GM19035 (cell line): ENCODE results near the gene CSTB.

ENCODE experiments used
- ATAC-seq: cut with Tn5 transposase; IDR thresholded peaks from one replicate; pipeline ENCODE4 v1.9.1; 2021; ENCODE audit not compliant: unreplicated experiment

Gene CSTB

DNA sequence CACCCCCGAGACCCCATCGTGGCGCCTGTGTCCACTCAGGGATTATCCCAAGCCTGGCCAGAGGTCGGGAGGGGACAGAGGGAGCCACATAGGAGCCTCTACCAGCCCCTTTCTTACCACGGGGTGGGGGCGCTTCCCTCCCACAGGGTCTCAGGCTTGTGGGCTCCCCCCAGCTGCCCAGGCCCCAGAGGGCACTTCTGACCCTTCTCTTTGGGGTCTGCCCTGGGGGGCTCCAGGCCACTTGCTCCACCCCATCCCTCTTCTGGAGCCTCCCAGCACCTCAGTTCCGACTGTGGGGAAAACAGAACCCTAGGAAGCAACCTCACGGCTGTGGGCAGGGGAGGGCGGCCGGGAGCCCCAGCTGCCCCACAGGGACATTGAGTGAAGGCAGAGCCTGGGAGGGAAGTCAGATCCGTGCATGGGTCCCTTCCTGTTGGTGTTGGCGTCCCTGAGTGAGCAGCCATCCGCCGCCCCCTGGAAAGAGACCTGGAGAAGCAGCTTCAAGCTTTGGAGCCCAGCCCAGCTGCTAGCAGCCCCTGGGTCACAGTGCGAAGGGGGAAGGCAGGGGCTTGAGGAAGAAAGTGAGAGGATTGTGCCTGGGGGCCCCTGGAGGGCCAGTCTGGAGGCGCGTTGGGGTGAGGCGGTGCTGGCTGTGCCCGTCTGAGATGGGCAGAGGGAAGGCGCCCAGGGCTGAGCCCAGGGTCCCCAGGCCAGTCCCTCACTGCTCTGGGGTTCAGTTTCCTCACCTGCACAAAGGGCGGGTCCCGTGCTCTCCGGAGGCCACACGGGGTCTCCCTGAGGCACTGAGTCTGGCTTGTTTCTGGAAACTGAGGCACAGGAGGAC is 35.4 kb upstream of the CSTB start:
- ATAC-seq = no peak

GRCh38 chr21:43810505-43811261 is 34.6 kb upstream of the CSTB start:
- peak; percentile 61 for ATAC-seq

- no peak for ATAC-seq
These were observed 33.9 kb upstream of the CSTB start for GRCh38 chr21:43809853-43810504.

- no peak for ATAC-seq
These were observed 33.3 kb upstream of the CSTB start for GRCh38 chr21:43809346-43809799.

DNA sequence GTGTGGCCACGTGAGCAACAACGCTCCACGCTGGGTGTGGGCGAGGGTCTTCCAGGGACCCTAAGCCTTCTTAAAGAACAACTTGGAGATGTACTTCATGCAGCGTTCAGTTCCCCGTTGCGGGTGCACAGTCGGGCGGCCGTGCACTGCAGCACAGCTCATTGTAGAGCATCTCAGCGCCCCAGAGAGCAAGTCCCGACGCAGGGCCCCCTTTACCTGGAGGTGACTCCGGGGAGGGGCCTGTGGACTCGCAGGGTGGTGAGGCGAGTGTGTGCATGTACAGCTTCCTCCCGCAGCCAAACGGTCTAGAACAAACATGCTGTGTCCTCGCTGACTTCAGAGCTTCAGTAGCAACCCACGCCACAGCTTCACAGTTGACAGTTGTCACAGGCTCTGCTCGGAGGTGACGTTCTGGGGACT is 32.7 kb upstream of the CSTB start:
- ATAC-seq = no peak

GRCh38 chr21:43808367-43808766 is 32.3 kb upstream of the CSTB start:
- ATAC-seq = no peak

DNA sequence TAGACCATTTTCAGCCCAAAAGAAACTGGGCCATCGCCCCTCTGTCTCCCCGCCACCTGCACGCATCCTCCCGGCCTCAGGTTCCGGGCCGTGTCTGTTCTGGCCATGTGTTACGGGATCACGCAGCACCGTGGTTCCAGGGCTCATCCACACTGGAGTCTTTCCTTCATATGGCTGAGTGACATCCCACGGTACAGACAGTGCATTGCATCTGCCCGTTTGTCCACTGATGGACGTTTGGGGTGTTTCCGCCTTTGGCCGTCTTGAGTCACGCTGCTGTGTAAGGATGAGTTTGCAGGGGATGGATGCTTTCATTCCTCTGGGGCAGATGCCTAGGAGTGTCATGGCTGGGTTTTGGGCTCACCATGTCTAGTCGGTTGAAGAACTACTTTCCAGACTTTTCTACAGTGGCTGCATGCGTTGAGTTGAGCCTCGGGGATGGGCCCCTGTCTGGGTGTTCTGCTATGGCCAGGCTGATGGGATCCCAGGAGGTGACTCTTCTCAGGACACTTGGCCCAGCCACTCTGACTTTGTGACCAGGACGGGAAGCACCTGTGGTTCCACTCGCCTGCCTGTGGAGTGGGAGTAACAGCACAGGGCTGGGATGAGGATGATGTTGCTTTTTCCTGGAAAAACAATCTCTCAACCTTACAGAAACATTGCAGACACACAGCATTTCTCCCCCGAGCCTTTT is 30.1 kb upstream of the CSTB start:
- ATAC-seq = no peak

- peak; percentile 81 for ATAC-seq
These were observed 29.2 kb upstream of the CSTB start for GRCh38 chr21:43805275-43805800.

GRCh38 chr21:43803558-43804300 is 27.6 kb upstream of the CSTB start:
- no peak for ATAC-seq

DNA sequence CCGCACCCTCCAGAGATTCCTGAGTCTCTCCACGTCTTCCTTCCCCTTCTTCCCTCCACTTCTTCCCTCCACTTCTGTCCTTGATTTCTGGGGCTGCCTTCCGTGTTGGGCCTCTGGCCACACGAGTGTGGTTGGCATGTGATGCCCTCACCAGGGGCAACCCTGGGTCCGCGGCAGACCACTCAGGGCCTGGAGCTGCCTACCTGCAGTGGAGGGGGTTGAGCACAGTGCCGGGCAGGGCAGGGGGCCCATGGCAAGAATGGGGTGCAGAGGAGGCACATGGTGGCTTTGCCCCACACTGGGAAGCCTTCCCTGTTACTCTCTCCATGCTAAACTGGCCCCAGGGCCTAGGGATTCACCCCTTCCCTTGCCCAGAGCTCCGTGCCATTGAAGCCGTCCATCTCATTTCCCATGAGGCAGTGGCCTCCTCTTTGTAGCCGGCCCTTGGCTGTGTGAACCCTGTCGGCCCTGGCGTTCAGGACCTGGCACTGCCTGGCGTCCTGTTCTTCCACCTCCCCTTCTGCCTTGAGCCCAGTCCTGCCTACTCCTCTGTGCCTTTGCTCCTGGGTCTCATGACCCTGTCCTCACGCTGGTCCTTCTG is 26.7 kb upstream of the CSTB start:
- no peak for ATAC-seq

- ATAC-seq = no peak
These were observed 25.1 kb upstream of the CSTB start for GRCh38 chr21:43801006-43801783.

DNA sequence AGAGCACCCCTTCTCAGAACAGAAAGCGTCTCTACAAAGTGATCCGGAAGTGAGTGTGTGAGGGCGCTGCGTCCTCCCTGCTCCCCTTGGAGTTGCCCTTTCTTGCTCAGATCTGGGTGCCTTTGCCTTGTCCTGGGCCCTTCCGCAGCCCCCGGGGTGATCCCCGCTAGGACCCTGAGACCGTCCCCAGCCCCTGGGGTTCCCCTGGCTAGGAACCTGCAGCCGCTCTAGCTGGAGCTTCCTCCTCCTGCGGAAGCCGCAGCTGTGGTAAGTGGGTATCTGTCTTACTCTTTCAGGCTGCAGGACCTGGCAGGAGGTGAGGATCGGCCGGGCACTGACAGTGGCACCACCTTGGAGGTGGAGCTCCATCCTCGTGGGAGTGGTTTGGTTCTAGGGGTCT is 24.5 kb upstream of the CSTB start:
- ATAC-seq = no peak

DNA sequence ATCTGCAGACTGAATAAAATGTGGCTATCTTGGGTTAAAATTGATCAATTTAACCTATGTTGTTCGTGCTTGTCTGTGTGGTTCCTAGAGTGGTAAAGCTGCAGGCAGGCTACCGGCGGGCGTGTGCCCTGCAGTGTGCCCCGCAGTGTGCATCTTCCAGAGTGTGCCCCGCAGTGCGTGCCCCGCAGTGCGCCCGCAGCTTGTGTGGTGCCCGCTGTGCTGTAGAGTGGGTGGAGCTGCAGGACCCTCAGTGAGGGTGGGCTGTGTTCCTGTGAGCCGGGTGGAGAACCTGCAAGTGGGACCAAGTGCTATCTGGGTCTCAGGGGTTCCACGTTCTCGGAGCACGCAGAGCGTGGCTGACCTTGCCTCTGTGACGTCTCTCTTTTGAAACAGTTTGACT is 24.0 kb upstream of the CSTB start:
- ATAC-seq = no peak

- ATAC-seq = no peak
These were observed 23.3 kb upstream of the CSTB start for GRCh38 chr21:43799301-43799840.

- ATAC-seq = no peak
These were observed 22.0 kb upstream of the CSTB start for GRCh38 chr21:43797925-43798715.

DNA sequence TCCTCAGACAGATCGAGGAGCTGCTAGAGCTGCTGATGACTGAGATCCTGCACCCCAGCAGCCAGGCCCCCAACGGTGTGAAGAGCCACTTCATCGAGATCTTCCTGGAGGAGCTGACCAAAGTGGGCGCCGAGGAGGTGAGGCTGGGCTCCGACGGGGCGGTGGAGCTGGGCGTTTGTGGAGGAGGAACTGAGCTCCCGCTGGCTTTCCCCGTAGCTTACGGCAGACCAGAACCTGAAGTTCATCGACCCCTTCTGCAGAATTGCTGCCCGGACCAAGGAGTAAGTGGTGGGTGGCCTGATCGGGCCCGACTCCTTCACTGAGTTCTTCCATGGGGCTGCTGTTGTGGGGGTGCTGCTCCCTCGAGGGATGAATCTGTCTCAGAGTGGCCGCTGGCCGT is 21.3 kb upstream of the CSTB start:
- ATAC-seq = no peak

DNA sequence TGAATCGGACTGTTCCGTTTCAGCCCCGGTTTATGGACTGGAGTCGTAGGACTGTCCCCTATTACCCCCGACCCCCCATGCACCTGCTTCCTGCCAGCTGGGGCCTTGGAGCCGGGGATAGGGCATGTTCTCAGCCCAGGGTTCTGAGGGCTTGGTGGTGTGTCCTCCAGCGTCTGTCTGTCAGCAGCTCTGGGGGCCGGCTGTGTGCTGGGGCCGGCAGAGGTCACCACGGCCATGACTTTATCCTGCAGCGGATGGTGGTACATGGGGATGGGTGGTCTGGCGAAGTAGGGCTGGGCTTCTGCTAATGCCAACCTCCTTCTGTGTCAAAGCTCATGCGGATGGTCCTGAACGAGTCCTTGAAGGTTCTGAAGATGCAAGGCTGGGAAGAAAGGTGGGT is 18.7 kb upstream of the CSTB start:
- no peak for ATAC-seq

- ATAC-seq = no peak
These were observed 18.2 kb upstream of the CSTB start for GRCh38 chr21:43794311-43794710.
